Measurements from ENCODE around the gene KBTBD6. TPM values are rescaled to one million over a fixed set of nuclear protein-coding genes. Genes with fewer than 3 reads are reported as not detected.

Gene KBTBD6
- polyA plus RNA-seq, 1 of the 3 experiments (the other 2 are of a cell fraction) = 1.9 TPM

DNA sequence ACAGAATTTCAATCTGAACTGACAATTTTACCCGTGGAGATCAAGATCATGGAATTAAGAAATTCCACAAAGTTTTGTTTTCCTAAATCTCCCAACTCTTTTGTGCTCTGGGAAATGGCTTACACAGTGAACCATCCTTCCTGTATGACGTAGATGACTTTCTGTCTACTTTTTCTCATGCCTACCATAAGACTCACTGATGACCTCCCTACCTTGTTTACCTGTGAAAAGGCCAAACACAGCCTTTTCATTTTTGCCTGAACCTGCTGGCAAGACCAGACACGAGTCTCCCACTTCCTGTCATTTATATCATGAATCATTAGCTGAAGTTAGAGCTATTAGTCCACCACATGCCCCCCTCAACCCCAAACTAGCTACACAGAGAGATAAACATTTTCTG lies 4.6 kb upstream of the KBTBD6 start:
- Histone ChIP-seq H3K4me3 (ENCODE audit: low read depth in 2 of 2, low read length in 1 of 2) (no peak overlapping the region), H3K4me2 (no peak overlapping the region), H3K27ac (ENCODE audit: low read depth in 2 of 2, low read length in 1 of 2) (no peak overlapping the region), H3K79me2 (ENCODE audit: insufficient read depth) (peaks cover 11% of the 10 kb centered on the region), H3F3A (replicated peaks; ENCODE audit: insufficient read depth) (peaks cover 3% of the 10 kb centered on the region), H2AFZ (ENCODE audit: low read depth) (peak overlapping the region; percentile 19; the same call in 1 of the 2 replicates), H3K9me3 (no peaks in the 10 kb centered on the region), H3K9me2 (no peaks in the 10 kb centered on the region), H4K20me1 (ENCODE audit: insufficient read depth) (no peaks in the 10 kb centered on the region), H3K9ac (no peak overlapping the region), H3K27me3 (ENCODE audit: insufficient read depth) (no peaks in the 10 kb centered on the region), H3K4me1 (ENCODE audit: control insufficient read depth in 1 of 2, insufficient read depth in 2 of 2, low read depth in 1 of 2, low read length in 1 of 2) (peaks cover 0 to 4% of the 10 kb centered on the region in 2 experiments; a peak in 1 of 4 replicates), H3K36me3 (replicated peaks in 1 of 2; ENCODE audit: control insufficient read depth in 1 of 2, insufficient read depth in 2 of 2, low read length in 1 of 2) (no peaks in the 10 kb centered on the region)
- DNase-seq = no peak
- TF ChIP-seq ELF1 (IDR thresholded peaks at IDR 0.05) (no peak), MXI1 (IDR thresholded peaks at IDR 0.05; ENCODE audit: low read depth, low read length) (no peak), TEAD4 (IDR thresholded peaks at IDR 0.05; ENCODE audit: borderline replicate concordance, insufficient read depth) (no peak), GATA2 (CRISPR knock-in tag; IDR thresholded peaks at IDR 0.05) (no peak), SMC3 (IDR thresholded peaks at IDR 0.05; ENCODE audit: low read depth, low read length) (no peak), YY1 (IDR thresholded peaks at IDR 0.05; ENCODE audit: low read depth) (no peak), USF1 (IDR thresholded peaks at IDR 0.05; ENCODE audit: borderline replicate concordance, low read depth) (no peak), FOXM1 (IDR thresholded peaks at IDR 0.05; ENCODE audit: low read depth) (no peak), RCOR1 (IDR thresholded peaks at IDR 0.05; ENCODE audit: low read length) (no peak), EZH2phosphoT487 (IDR thresholded peaks at IDR 0.05; ENCODE audit: borderline replicate concordance, low read depth) (no peak)
- TF ChIP-seq, protein P1, sequence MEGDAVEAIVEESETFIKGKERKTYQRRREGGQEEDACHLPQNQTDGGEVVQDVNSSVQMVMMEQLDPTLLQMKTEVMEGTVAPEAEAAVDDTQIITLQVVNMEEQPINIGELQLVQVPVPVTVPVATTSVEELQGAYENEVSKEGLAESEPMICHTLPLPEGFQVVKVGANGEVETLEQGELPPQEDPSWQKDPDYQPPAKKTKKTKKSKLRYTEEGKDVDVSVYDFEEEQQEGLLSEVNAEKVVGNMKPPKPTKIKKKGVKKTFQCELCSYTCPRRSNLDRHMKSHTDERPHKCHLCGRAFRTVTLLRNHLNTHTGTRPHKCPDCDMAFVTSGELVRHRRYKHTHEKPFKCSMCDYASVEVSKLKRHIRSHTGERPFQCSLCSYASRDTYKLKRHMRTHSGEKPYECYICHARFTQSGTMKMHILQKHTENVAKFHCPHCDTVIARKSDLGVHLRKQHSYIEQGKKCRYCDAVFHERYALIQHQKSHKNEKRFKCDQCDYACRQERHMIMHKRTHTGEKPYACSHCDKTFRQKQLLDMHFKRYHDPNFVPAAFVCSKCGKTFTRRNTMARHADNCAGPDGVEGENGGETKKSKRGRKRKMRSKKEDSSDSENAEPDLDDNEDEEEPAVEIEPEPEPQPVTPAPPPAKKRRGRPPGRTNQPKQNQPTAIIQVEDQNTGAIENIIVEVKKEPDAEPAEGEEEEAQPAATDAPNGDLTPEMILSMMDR (IDR thresholded peaks at IDR 0.05) = no peak
- TF ChIP-seq, protein P2, sequence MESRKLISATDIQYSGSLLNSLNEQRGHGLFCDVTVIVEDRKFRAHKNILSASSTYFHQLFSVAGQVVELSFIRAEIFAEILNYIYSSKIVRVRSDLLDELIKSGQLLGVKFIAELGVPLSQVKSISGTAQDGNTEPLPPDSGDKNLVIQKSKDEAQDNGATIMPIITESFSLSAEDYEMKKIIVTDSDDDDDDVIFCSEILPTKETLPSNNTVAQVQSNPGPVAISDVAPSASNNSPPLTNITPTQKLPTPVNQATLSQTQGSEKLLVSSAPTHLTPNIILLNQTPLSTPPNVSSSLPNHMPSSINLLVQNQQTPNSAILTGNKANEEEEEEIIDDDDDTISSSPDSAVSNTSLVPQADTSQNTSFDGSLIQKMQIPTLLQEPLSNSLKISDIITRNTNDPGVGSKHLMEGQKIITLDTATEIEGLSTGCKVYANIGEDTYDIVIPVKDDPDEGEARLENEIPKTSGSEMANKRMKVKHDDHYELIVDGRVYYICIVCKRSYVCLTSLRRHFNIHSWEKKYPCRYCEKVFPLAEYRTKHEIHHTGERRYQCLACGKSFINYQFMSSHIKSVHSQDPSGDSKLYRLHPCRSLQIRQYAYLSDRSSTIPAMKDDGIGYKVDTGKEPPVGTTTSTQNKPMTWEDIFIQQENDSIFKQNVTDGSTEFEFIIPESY (IDR thresholded peaks at IDR 0.05; ENCODE audit: borderline replicate concordance, low read depth) = no peak
- POLR2A ChIA-PET = no interaction called here
- CTCF ChIA-PET = interaction anchor here (1.2 kb wide), 1 partner anchor 261 kb away, joined by 3 read pairs; no protein-coding TSS in a partner anchor
- WGBS (ENCODE audit: low lambda C conversion rate) = 47% methylated on average over 3 of the region's 3 CpGs

DNA sequence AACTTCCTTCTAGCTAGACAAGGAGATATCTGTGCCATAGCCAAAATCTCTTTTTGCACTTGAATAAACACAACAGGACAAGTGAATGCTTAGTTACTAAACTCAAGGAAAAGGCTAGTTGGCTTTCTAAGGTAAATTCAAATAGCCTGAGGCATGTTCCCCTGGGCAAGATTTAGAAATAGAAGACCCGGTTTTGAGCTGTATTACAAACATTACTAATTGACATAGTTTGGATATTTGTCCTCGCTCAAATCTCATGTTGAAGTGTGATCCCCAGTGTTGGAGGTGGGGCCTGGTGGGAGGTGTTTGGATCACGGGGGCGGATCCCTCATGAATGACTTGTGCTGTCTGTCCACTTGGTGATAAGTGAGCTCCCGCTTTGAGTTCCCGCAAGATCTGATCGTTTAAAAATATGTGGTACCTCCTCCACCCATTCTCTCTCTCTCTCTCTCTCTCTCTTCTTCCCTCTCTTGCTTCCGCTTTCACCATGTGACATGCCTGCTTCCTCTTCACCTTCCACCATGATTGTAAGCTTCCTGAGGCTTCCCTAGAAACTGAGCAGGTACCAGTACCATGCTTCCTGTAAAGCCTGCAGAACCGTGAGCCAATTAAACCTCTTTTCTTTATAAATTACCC lies 3.9 kb upstream of the KBTBD6 start:
- no peaks in the 10 kb centered on the region for H3K27me3 ChIP-seq (ENCODE audit: insufficient read depth)
- ChIA-PET POLR2A (no interaction called here), CTCF (interaction anchor here (1.2 kb wide), 1 partner anchor 261 kb away, joined by 3 read pairs; no protein-coding TSS in a partner anchor)
- H3K4me1 ChIP-seq (ENCODE audit: control insufficient read depth in 1 of 2, insufficient read depth in 2 of 2, low read depth in 1 of 2, low read length in 1 of 2) = peaks cover 0 to 7% of the 10 kb centered on the region in 2 experiments; a peak in 1 of 4 replicates
- H3K4me2 ChIP-seq = no peak overlapping the region
- no peak overlapping the region for H3K4me3 ChIP-seq (ENCODE audit: low read depth in 2 of 2, low read length in 1 of 2)
- H3K27ac ChIP-seq (ENCODE audit: low read depth in 2 of 2, low read length in 1 of 2) = no peak overlapping the region
- no peak overlapping the region for H2AFZ ChIP-seq (ENCODE audit: low read depth)
- no peaks in the 10 kb centered on the region for H3K36me3 ChIP-seq (replicated peaks in 1 of 2; ENCODE audit: control insufficient read depth in 1 of 2, insufficient read depth in 2 of 2, low read length in 1 of 2)
- no peaks in the 10 kb centered on the region for H3F3A ChIP-seq (replicated peaks; ENCODE audit: insufficient read depth)
- no peak overlapping the region for H3K9ac ChIP-seq
- DNase-seq = no peak
- H3K9me3 ChIP-seq = no peaks in the 10 kb centered on the region
- WGBS (ENCODE audit: low lambda C conversion rate) = 93% methylated on average over 7 of the region's 9 CpGs
- no peaks in the 10 kb centered on the region for H4K20me1 ChIP-seq (ENCODE audit: insufficient read depth)
- H3K79me2 ChIP-seq (ENCODE audit: insufficient read depth) = peaks cover 15% of the 10 kb centered on the region
- no peaks in the 10 kb centered on the region for H3K9me2 ChIP-seq
- TF ChIP-seq USF2 (IDR thresholded peaks at IDR 0.05; ENCODE audit: borderline replicate concordance, low read depth, low read length) = no peak
- no peak for TF ChIP-seq RFX5 (IDR thresholded peaks at IDR 0.05; ENCODE audit: low read length)
- TF ChIP-seq EZH2phosphoT487 (IDR thresholded peaks at IDR 0.05; ENCODE audit: borderline replicate concordance, low read depth) = no peak
- TF ChIP-seq MAX (IDR thresholded peaks at IDR 0.05; ENCODE audit: low read depth) = no peak
- TF ChIP-seq, protein P3, sequence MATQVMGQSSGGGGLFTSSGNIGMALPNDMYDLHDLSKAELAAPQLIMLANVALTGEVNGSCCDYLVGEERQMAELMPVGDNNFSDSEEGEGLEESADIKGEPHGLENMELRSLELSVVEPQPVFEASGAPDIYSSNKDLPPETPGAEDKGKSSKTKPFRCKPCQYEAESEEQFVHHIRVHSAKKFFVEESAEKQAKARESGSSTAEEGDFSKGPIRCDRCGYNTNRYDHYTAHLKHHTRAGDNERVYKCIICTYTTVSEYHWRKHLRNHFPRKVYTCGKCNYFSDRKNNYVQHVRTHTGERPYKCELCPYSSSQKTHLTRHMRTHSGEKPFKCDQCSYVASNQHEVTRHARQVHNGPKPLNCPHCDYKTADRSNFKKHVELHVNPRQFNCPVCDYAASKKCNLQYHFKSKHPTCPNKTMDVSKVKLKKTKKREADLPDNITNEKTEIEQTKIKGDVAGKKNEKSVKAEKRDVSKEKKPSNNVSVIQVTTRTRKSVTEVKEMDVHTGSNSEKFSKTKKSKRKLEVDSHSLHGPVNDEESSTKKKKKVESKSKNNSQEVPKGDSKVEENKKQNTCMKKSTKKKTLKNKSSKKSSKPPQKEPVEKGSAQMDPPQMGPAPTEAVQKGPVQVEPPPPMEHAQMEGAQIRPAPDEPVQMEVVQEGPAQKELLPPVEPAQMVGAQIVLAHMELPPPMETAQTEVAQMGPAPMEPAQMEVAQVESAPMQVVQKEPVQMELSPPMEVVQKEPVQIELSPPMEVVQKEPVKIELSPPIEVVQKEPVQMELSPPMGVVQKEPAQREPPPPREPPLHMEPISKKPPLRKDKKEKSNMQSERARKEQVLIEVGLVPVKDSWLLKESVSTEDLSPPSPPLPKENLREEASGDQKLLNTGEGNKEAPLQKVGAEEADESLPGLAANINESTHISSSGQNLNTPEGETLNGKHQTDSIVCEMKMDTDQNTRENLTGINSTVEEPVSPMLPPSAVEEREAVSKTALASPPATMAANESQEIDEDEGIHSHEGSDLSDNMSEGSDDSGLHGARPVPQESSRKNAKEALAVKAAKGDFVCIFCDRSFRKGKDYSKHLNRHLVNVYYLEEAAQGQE (IDR thresholded peaks at IDR 0.05; ENCODE audit: low read depth, low read length) = no peak
- no peak for TF ChIP-seq CHD2 (IDR thresholded peaks at IDR 0.05; ENCODE audit: low read length, partially characterized antibody)
